ENCODE results near the gene C4orf33.

GRCh38 chr4:129082302-129082701 lies 13.7 kb upstream of the C4orf33 start:
- TF ChIP-seq EZH2 (IDR thresholded peaks at IDR 0.05) (no peak), CTCF (IDR thresholded peaks at IDR 0.05) (no peak), EZH2phosphoT487 (IDR thresholded peaks at IDR 0.05) (no peak)

All from neural progenitor cell (in vitro differentiated cells).